ENCODE results near the gene TMEM154. TPM values are rescaled to one million over a fixed set of nuclear protein-coding genes. Genes with fewer than 3 reads are reported as not detected.
"Not testable (repeated sequence)": the region's sequence is repeated elsewhere in the genome, so short reads cannot be mapped to it uniquely, and the experiment has no call there.

Gene TMEM154
- total RNA-seq, 1 experiment from 2014 or later = 0.22 TPM

DNA sequence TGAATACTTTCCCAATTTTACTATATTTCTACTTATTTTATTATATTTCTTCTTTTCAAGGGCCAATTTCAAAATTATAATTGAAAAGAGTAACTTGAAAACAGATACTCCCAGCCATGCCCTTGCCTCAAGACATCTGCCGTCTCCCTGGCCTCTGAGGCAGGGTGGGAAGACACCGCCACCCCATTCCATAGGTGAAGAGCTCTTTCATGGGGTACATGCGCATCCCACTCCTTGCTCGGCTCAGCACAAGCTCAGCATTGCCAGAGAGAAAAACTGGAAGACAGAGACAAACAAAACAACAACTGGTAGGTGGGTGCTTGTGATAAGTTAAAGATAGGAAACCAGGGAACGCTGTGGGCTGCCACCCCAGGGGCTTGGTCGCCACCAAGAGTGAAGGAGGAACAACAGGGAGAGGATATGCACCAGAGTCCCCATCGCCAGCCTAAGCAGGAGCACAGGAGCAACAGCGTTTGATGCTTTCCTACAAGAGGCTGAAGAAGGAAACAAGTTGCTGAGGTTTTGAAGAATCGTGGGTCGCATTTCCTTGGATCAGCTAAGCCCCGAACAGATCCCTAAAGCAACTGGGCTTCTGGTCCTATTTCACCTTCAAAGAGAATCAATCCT lies 11.3 kb downstream of the TMEM154 start:
- Histone ChIP-seq H3K9ac (ENCODE audit: low read length) (no peak overlapping the region), H3K9me2 (replicated peaks; ENCODE audit: insufficient read depth, low read length) (no peaks in the 10 kb centered on the region), H3K79me2 (ENCODE audit: low read length) (no peaks in the 10 kb centered on the region), H3K9me3 (ENCODE audit: low read length) (no peaks in the 10 kb centered on the region), H4K20me1 (ENCODE audit: insufficient read depth, low read depth, low read length) (no peaks in the 10 kb centered on the region), H3K36me3 (ENCODE audit: insufficient read depth, low read length) (no peaks in the 10 kb centered on the region), H2AFZ (ENCODE audit: low read length) (no peak overlapping the region), H3K4me1 (ENCODE audit: low read length) (peaks cover 13% of the 10 kb centered on the region), H3K27me3 (ENCODE audit: low read length) (no peaks in the 10 kb centered on the region), H3K27ac (ENCODE audit: low read length) (no peak overlapping the region), H3K4me3 (ENCODE audit: low read length) (no peak overlapping the region), H3K4me2 (ENCODE audit: low read depth, low read length, poor library complexity, severe bottlenecking) (no peak overlapping the region)
- DNase-seq = no peak

DNA sequence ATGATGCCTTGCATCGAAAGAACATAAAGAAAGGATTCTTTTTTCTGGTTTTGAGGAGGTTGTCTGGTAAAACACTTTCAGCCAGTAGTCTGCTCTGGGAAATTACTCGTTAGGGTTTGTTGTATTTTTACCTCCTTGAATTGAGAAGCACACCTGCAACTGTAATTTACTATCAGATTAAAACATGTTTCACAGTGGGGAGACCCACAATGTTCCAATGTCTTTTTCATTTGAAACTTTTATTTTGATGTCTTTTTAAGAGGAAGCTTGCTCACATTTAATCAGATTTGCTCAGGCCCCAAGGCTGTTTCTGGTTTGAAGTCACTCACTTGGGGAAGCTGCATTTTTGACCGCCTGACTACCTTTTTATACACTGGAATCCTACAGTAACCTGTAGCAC lies 12.0 kb downstream of the TMEM154 start:
- Histone ChIP-seq H3K27ac (ENCODE audit: low read length) (no peak overlapping the region), H3K9me2 (replicated peaks; ENCODE audit: insufficient read depth, low read length) (no peaks in the 10 kb centered on the region), H3K4me3 (ENCODE audit: low read length) (no peak overlapping the region), H4K20me1 (ENCODE audit: insufficient read depth, low read depth, low read length) (no peaks in the 10 kb centered on the region), H3K79me2 (ENCODE audit: low read length) (no peaks in the 10 kb centered on the region), H2AFZ (ENCODE audit: low read length) (no peak overlapping the region), H3K36me3 (ENCODE audit: insufficient read depth, low read length) (no peaks in the 10 kb centered on the region), H3K4me2 (ENCODE audit: low read depth, low read length, poor library complexity, severe bottlenecking) (no peak overlapping the region), H3K27me3 (ENCODE audit: low read length) (no peaks in the 10 kb centered on the region), H3K4me1 (ENCODE audit: low read length) (peaks cover 20% of the 10 kb centered on the region), H3K9me3 (ENCODE audit: low read length) (no peaks in the 10 kb centered on the region), H3K9ac (ENCODE audit: low read length) (no peak overlapping the region)
- DNase-seq = no peak

DNA sequence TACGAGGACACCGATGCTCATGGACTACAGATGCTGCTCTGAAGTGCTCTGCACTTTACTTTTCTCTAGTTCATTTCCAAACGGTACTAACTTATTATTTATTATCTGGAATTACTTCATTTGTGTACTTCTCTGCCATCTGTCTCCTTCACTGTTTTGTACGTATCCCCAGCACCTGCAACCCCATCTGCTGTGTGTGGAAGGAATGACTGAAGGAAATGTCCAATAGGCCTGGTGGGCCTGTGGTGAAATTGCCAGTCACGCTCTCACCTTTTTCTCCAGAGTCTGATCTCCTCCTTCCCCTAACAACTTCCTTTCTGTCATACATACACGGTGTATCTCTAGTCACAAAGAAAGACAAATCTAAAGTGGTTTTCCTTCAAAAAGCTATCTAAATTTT lies 12.9 kb downstream of the TMEM154 start:
- no peaks in the 10 kb centered on the region for H3K9me3 ChIP-seq (ENCODE audit: low read length)
- no peak overlapping the region for H3K27ac ChIP-seq (ENCODE audit: low read length)
- no peak for DNase-seq
- no peaks in the 10 kb centered on the region for H3K36me3 ChIP-seq (ENCODE audit: insufficient read depth, low read length)
- H2AFZ ChIP-seq (ENCODE audit: low read length) = no peak overlapping the region
- H3K4me3 ChIP-seq (ENCODE audit: low read length) = no peak overlapping the region
- peaks cover 24% of the 10 kb centered on the region for H3K4me1 ChIP-seq (ENCODE audit: low read length)
- H3K79me2 ChIP-seq (ENCODE audit: low read length) = no peaks in the 10 kb centered on the region
- H4K20me1 ChIP-seq (ENCODE audit: insufficient read depth, low read depth, low read length) = no peaks in the 10 kb centered on the region
- H3K9me2 ChIP-seq (replicated peaks; ENCODE audit: insufficient read depth, low read length) = no peaks in the 10 kb centered on the region
- no peak overlapping the region for H3K4me2 ChIP-seq (ENCODE audit: low read depth, low read length, poor library complexity, severe bottlenecking)
- no peaks in the 10 kb centered on the region for H3K27me3 ChIP-seq (ENCODE audit: low read length)
- H3K9ac ChIP-seq (ENCODE audit: low read length) = no peak overlapping the region

DNA sequence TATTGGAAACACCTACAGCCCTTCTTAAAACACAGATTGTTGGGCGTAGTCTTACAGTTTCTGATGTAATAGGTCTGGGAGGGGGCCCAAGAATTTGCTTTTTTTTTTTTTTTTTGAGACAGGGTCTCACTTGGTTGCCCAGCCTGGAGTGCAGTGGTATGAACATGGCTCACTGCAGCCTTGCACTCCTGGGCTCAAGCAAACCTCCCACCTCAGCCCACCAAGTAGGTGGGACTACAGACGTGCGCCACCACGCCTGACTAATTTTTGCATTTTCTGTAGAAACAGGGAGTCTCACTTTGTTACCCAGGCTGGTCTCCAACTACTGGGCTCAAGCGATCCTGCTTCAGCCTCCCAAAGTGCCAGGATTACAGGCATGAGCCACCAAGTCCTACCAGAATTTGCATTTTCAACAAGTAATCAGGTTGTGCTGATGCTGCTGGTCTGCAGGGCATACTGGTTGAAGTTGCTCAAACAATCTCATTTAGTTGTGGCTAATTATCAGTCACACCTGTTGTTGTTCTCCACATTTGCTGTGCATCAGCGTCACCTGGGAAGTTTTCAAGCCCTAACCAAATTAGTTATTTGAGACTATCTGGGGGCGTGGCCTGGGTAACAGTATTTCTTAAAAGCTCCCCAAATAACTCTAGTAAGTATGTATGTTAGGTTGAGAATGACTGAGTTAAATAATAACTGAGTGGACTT lies 14.0 kb downstream of the TMEM154 start:
- Histone ChIP-seq H3K9ac (ENCODE audit: low read length) (no peak overlapping the region), H3K27me3 (ENCODE audit: low read length) (no peaks in the 10 kb centered on the region), H3K4me2 (ENCODE audit: low read depth, low read length, poor library complexity, severe bottlenecking) (no peak overlapping the region), H3K9me2 (replicated peaks; ENCODE audit: insufficient read depth, low read length) (no peaks in the 10 kb centered on the region), H4K20me1 (ENCODE audit: insufficient read depth, low read depth, low read length) (no peaks in the 10 kb centered on the region), H2AFZ (ENCODE audit: low read length) (no peak overlapping the region), H3K4me1 (ENCODE audit: low read length) (peaks cover 24% of the 10 kb centered on the region), H3K36me3 (ENCODE audit: insufficient read depth, low read length) (no peaks in the 10 kb centered on the region), H3K9me3 (ENCODE audit: low read length) (no peaks in the 10 kb centered on the region), H3K27ac (ENCODE audit: low read length) (no peak overlapping the region), H3K79me2 (ENCODE audit: low read length) (no peaks in the 10 kb centered on the region), H3K4me3 (ENCODE audit: low read length) (no peak overlapping the region)
- DNase-seq = no peak

DNA sequence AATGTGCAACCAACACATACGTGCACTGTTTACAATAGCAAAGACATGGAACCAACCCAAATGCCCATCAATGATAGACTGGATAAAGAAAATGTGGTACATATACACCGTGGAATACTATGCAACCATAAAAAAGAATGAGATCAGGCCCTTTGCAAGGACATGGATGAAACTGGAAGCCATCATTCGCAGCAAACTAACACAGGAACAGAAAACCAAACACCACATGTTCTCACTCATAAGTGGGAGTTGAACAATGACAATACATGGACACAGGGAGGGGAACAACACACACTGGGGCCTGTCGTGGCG lies 15.8 kb downstream of the TMEM154 start:
- not testable (repeated sequence) for H3K36me3 ChIP-seq (ENCODE audit: insufficient read depth, low read length); H3K4me2 ChIP-seq (ENCODE audit: low read depth, low read length, poor library complexity, severe bottlenecking); H3K27me3 ChIP-seq (ENCODE audit: low read length); DNase-seq; H3K27ac ChIP-seq (ENCODE audit: low read length); H4K20me1 ChIP-seq (ENCODE audit: insufficient read depth, low read depth, low read length); H3K4me3 ChIP-seq (ENCODE audit: low read length); H3K9me3 ChIP-seq (ENCODE audit: low read length); H2AFZ ChIP-seq (ENCODE audit: low read length); H3K9ac ChIP-seq (ENCODE audit: low read length); H3K79me2 ChIP-seq (ENCODE audit: low read length); H3K9me2 ChIP-seq (replicated peaks; ENCODE audit: insufficient read depth, low read length)
- H3K4me1 ChIP-seq (ENCODE audit: low read length) = peaks cover 24% of the 10 kb centered on the region

- no peaks in the 10 kb centered on the region for H3K36me3 ChIP-seq (ENCODE audit: insufficient read depth, low read length)
- H3K9me3 ChIP-seq (ENCODE audit: low read length) = no peaks in the 10 kb centered on the region
- no peak overlapping the region for H3K9ac ChIP-seq (ENCODE audit: low read length)
- H3K4me3 ChIP-seq (ENCODE audit: low read length) = no peak overlapping the region; the same call in 1 of the 2 replicates
- H3K9me2 ChIP-seq (replicated peaks; ENCODE audit: insufficient read depth, low read length) = no peaks in the 10 kb centered on the region
- no peak overlapping the region for H3K27ac ChIP-seq (ENCODE audit: low read length)
- peak; percentile 84 for DNase-seq
- peaks cover 24% of the 10 kb centered on the region for H3K4me1 ChIP-seq (ENCODE audit: low read length)
- no peaks in the 10 kb centered on the region for H3K79me2 ChIP-seq (ENCODE audit: low read length)
- no peaks in the 10 kb centered on the region for H4K20me1 ChIP-seq (ENCODE audit: insufficient read depth, low read depth, low read length)
- no peak overlapping the region for H2AFZ ChIP-seq (ENCODE audit: low read length)
- peak overlapping the region; percentile 17 for H3K4me2 ChIP-seq (ENCODE audit: low read depth, low read length, poor library complexity, severe bottlenecking)
- no peaks in the 10 kb centered on the region for H3K27me3 ChIP-seq (ENCODE audit: low read length)
Observed at GRCh38 chr4:152663203-152664066, 16.4 kb downstream of the TMEM154 start.

DNA sequence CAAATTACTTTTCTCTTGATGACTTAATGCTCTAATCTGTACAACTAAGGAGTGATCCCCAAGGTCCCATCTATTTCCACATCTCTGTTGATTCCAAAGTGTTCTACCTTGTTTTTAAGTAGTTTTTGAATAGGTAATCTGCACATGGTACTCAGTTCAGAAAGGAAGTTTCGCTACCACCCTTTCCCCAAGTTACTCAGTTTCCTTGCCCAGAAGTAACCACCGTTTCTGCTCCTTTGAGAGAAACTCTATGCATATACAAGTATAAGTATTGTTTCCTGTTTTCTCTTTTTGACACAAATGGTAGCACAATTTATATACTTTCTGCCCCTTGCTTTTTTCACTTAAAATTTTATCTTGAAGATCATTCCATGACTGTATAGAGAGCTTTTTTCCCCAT lies 18.1 kb downstream of the TMEM154 start:
- no peaks in the 10 kb centered on the region for H3K27me3 ChIP-seq (ENCODE audit: low read length)
- peaks cover 24% of the 10 kb centered on the region for H3K4me1 ChIP-seq (ENCODE audit: low read length)
- H3K4me3 ChIP-seq (ENCODE audit: low read length) = no peak overlapping the region
- no peak overlapping the region for H2AFZ ChIP-seq (ENCODE audit: low read length)
- H3K79me2 ChIP-seq (ENCODE audit: low read length) = no peaks in the 10 kb centered on the region
- DNase-seq = no peak
- H3K4me2 ChIP-seq (ENCODE audit: low read depth, low read length, poor library complexity, severe bottlenecking) = no peak overlapping the region
- H3K9me2 ChIP-seq (replicated peaks; ENCODE audit: insufficient read depth, low read length) = no peaks in the 10 kb centered on the region
- H3K27ac ChIP-seq (ENCODE audit: low read length) = no peak overlapping the region
- H4K20me1 ChIP-seq (ENCODE audit: insufficient read depth, low read depth, low read length) = no peaks in the 10 kb centered on the region
- no peak overlapping the region for H3K9ac ChIP-seq (ENCODE audit: low read length)
- H3K9me3 ChIP-seq (ENCODE audit: low read length) = peaks cover 12% of the 10 kb centered on the region
- H3K36me3 ChIP-seq (ENCODE audit: insufficient read depth, low read length) = no peaks in the 10 kb centered on the region

DNA sequence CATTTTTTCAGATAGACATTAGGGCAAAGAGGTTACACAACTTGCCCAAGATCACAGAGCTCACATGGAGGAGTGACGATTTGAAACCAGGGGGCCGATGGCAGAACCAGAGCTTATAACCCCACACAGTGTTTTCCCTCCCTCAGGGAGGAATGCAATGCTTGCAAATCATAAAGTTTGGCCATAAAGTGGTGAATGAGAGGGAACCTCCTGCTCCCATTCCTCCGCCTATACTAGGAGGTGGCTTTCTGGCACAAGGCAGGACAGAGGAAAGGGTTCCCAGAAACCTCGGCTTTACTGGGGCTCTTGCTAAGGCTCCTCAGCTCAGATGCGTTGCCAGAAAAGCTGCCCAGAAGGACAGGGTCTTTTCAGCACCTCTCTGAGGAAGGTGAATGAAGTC lies 19.3 kb downstream of the TMEM154 start:
- no peak overlapping the region for H2AFZ ChIP-seq (ENCODE audit: low read length)

More for the DNA sequence above, 19.3 kb downstream of the TMEM154 start:
- Histone ChIP-seq H3K9me3 (ENCODE audit: low read length) (peaks cover 19% of the 10 kb centered on the region), H3K27me3 (ENCODE audit: low read length) (no peaks in the 10 kb centered on the region), H3K9me2 (replicated peaks; ENCODE audit: insufficient read depth, low read length) (no peaks in the 10 kb centered on the region), H3K9ac (ENCODE audit: low read length) (no peak overlapping the region), H3K36me3 (ENCODE audit: insufficient read depth, low read length) (no peaks in the 10 kb centered on the region), H3K79me2 (ENCODE audit: low read length) (no peaks in the 10 kb centered on the region), H3K4me3 (ENCODE audit: low read length) (no peak overlapping the region), H3K27ac (ENCODE audit: low read length) (no peak overlapping the region), H3K4me2 (ENCODE audit: low read depth, low read length, poor library complexity, severe bottlenecking) (no peak overlapping the region), H4K20me1 (ENCODE audit: insufficient read depth, low read depth, low read length) (no peaks in the 10 kb centered on the region), H3K4me1 (ENCODE audit: low read length) (peaks cover 15% of the 10 kb centered on the region)
- no peak for DNase-seq

All from Karpas-422 (cell line).